CD4-positive, alpha-beta T cell treated with Interferon alpha-2 for 1 hour (primary cell): ENCODE results near the gene TMEM248.
"Not testable (repeated sequence)": the region's sequence is repeated elsewhere in the genome, so short reads cannot be mapped to it uniquely, and the experiment has no call there.

ENCODE experiments used
- DNase-seq, 2 donors: peaks; one replicate each; pipeline ENCODE4 v3.0.0-alpha.2; 2020 to 2022

TMEM248 gene

GRCh38 chr7:66910789-66911188, 10.2 kb upstream of the TMEM248 start:
- no peak for DNase-seq

GRCh38 chr7:66911191-66911590, 9.8 kb upstream of the TMEM248 start:
- DNase-seq: not testable (repeated sequence)

- DNase-seq: no peak
Observed at GRCh38 chr7:66912195-66912594, 8.8 kb upstream of the TMEM248 start.

GRCh38 chr7:66913118-66914037, 7.6 kb upstream of the TMEM248 start:
- DNase-seq: no peak

GRCh38 chr7:66917904-66918303, 3.1 kb upstream of the TMEM248 start:
- not testable (repeated sequence) for DNase-seq

GRCh38 chr7:66919304-66919703, 1.7 kb upstream of the TMEM248 start:
- no peak for DNase-seq

- no peak for DNase-seq
Observed at GRCh38 chr7:66919704-66920103, 1.3 kb upstream of the TMEM248 start.

- DNase-seq: no peak
Observed at GRCh38 chr7:66920256-66920655, 769 bp upstream of the TMEM248 start.

- DNase-seq: peak in 1 of 2 donors; percentile 14
Observed at GRCh38 chr7:66921396-66921917, 432 bp downstream of the TMEM248 start.

GRCh38 chr7:66921918-66922486, 977 bp downstream of the TMEM248 start:
- peak; percentile 11 to 49 for DNase-seq

GRCh38 chr7:66925255-66925654, 4.2 kb downstream of the TMEM248 start:
- DNase-seq: no peak

- no peak for DNase-seq
Observed at GRCh38 chr7:66927348-66927948, 6.4 kb downstream of the TMEM248 start.

- DNase-seq: no peak
Observed at GRCh38 chr7:66928388-66928787, 7.4 kb downstream of the TMEM248 start.

GRCh38 chr7:66929165-66929564, 8.1 kb downstream of the TMEM248 start:
- no peak for DNase-seq

- no peak for DNase-seq
Observed at GRCh38 chr7:66929935-66930334, 8.9 kb downstream of the TMEM248 start.

GRCh38 chr7:66930341-66930740, 9.3 kb downstream of the TMEM248 start:
- no peak for DNase-seq

GRCh38 chr7:66933469-66933868, 12.4 kb downstream of the TMEM248 start:
- DNase-seq: no peak

GRCh38 chr7:66937940-66938339, 16.9 kb downstream of the TMEM248 start:
- no peak for DNase-seq

GRCh38 chr7:66939325-66939724, 18.3 kb downstream of the TMEM248 start:
- no peak for DNase-seq

GRCh38 chr7:66946545-66946944, 25.5 kb downstream of the TMEM248 start:
- no peak for DNase-seq

- no peak for DNase-seq
Observed at GRCh38 chr7:66948480-66949109, 27.6 kb downstream of the TMEM248 start.

GRCh38 chr7:66950311-66950710, 29.3 kb downstream of the TMEM248 start:
- DNase-seq: no peak

GRCh38 chr7:66950763-66951162, 29.7 kb downstream of the TMEM248 start:
- no peak for DNase-seq
